ENCODE results near the gene TMX2.

TMX2 gene

DNA sequence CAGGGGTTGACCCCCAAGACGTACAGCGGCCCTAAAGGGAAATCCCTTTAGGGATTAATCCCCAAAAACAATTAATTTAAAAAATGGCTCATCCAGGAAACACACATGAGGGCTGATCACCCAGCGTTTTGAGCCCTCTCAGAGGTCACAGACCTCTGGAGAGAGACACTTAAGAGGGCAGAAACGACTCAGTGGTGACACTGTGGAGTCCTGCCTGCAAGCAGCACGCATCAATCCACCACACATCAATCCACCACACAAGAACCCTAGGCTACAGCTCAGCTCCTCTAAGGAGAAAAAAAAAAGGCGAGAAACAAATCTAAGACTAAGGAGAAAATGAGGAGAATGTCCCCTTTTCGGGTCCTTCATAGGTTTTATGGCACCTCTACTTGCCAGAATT lies 16.4 kb downstream of the TMX2 start:
- Histone ChIP-seq H3K9ac (ENCODE audit: low read length) (no peak overlapping the region), H3K9me3 (ENCODE audit: control insufficient read depth, low read length) (no peaks in the 10 kb centered on the region), H3K27me3 (ENCODE audit: control insufficient read depth in 1 of 2, insufficient read depth in 1 of 2, low read length in 2 of 2) (no peaks in the 10 kb centered on the region), H2AK5ac (ENCODE audit: low read length, severe bottlenecking) (no peak overlapping the region), H3K18ac (ENCODE audit: low read depth in 1 of 2, low read length in 2 of 2) (no peak overlapping the region), H3K4ac (ENCODE audit: low read depth in 1 of 2, low read length in 2 of 2) (no peak overlapping the region), H3K27ac (ENCODE audit: low read length, poor library complexity, severe bottlenecking) (no peak overlapping the region), H2AFZ (ENCODE audit: low read depth, low read length) (no peak overlapping the region), H4K8ac (ENCODE audit: low read length) (no peak overlapping the region), H3K14ac (ENCODE audit: low read length in 2 of 2) (no peak overlapping the region), H3K4me1 (ENCODE audit: control insufficient read depth, insufficient read depth, low read depth, low read length) (no peaks in the 10 kb centered on the region), H3K23ac (ENCODE audit: low read length in 2 of 2) (no peak overlapping the region), H2BK120ac (ENCODE audit: low read depth, low read length) (no peak overlapping the region), H3K79me1 (replicated peaks; ENCODE audit: low read length, poor library complexity, severe bottlenecking) (peaks cover 16% of the 10 kb centered on the region), H3K36me3 (ENCODE audit: control insufficient read depth in 1 of 2, insufficient read depth in 2 of 2, low read depth in 1 of 2, low read length in 2 of 2) (no peaks in the 10 kb centered on the region), H3K4me3 (ENCODE audit: insufficient read depth in 1 of 2, low read depth in 1 of 2, low read length in 2 of 2) (no peak overlapping the region), H3K4me2 (ENCODE audit: low read length, poor library complexity, severe bottlenecking) (no peak overlapping the region), H2BK12ac (ENCODE audit: low read length in 2 of 2) (no peak overlapping the region), H2BK15ac (ENCODE audit: low read depth, poor library complexity, severe bottlenecking) (no peak overlapping the region), H4K91ac (ENCODE audit: low read length) (no peak overlapping the region), H2BK5ac (ENCODE audit: low read depth, low read length, poor library complexity, severe bottlenecking) (no peak overlapping the region)
- WGBS = 54% methylated on average over 6 of the region's 7 CpGs
- no peak for DNase-seq

DNA sequence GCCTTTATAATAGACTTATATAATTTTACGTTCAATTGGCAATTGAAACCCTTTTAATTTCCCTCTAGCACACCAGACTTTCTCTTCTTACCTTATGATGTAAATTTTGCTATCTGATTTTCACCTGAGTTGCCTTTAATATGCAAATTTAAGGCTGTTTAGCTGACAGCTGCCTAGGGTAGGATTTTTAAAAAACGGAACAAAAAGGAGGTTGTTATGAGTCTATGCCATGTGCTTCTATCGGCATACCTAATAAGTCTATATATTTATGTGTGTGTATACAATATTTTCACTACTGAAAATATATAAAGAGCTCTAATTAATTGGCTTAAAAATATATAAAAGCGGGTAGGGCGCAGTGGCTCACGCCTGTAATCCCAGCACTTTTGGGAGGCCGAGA lies 17.1 kb downstream of the TMX2 start:
- no peak overlapping the region for H3K4me3 ChIP-seq (ENCODE audit: insufficient read depth in 1 of 2, low read depth in 1 of 2, low read length in 2 of 2)
- no peak overlapping the region for H3K9ac ChIP-seq (ENCODE audit: low read length)
- H3K79me1 ChIP-seq (replicated peaks; ENCODE audit: low read length, poor library complexity, severe bottlenecking) = peaks cover 16% of the 10 kb centered on the region
- no peaks in the 10 kb centered on the region for H3K27me3 ChIP-seq (ENCODE audit: control insufficient read depth in 1 of 2, insufficient read depth in 1 of 2, low read length in 2 of 2)
- no peak overlapping the region for H4K91ac ChIP-seq (ENCODE audit: low read length)
- H3K36me3 ChIP-seq (ENCODE audit: control insufficient read depth in 1 of 2, insufficient read depth in 2 of 2, low read depth in 1 of 2, low read length in 2 of 2) = peaks cover 0 to 3% of the 10 kb centered on the region in 2 experiments
- no peak overlapping the region for H4K8ac ChIP-seq (ENCODE audit: low read length)
- H3K4me2 ChIP-seq (ENCODE audit: low read length, poor library complexity, severe bottlenecking) = no peak overlapping the region
- no peaks in the 10 kb centered on the region for H3K4me1 ChIP-seq (ENCODE audit: control insufficient read depth, insufficient read depth, low read depth, low read length)
- H3K23ac ChIP-seq (ENCODE audit: low read length in 2 of 2) = no peak overlapping the region
- no peak for DNase-seq
- no peak overlapping the region for H3K18ac ChIP-seq (ENCODE audit: low read depth in 1 of 2, low read length in 2 of 2)
- no peak overlapping the region for H2AK5ac ChIP-seq (ENCODE audit: low read length, severe bottlenecking)
- H2BK120ac ChIP-seq (ENCODE audit: low read depth, low read length) = no peak overlapping the region
- WGBS = 98% methylated on average over 4 of the region's 7 CpGs
- H3K27ac ChIP-seq (ENCODE audit: low read length, poor library complexity, severe bottlenecking) = no peak overlapping the region
- no peak overlapping the region for H2BK15ac ChIP-seq (ENCODE audit: low read depth, poor library complexity, severe bottlenecking)
- no peaks in the 10 kb centered on the region for H3K9me3 ChIP-seq (ENCODE audit: control insufficient read depth, low read length)
- H2BK5ac ChIP-seq (ENCODE audit: low read depth, low read length, poor library complexity, severe bottlenecking) = no peak overlapping the region
- no peak overlapping the region for H2BK12ac ChIP-seq (ENCODE audit: low read length in 2 of 2)
- no peak overlapping the region for H3K14ac ChIP-seq (ENCODE audit: low read length in 2 of 2)
- H3K4ac ChIP-seq (ENCODE audit: low read depth in 1 of 2, low read length in 2 of 2) = no peak overlapping the region
- H2AFZ ChIP-seq (ENCODE audit: low read depth, low read length) = no peak overlapping the region

- Histone ChIP-seq H3K4ac (ENCODE audit: low read depth in 1 of 2, low read length in 2 of 2) (no peak overlapping the region), H2BK12ac (ENCODE audit: low read length in 2 of 2) (no peak overlapping the region), H3K27ac (ENCODE audit: low read length, poor library complexity, severe bottlenecking) (no peak overlapping the region), H3K9me3 (ENCODE audit: control insufficient read depth, low read length) (no peaks in the 10 kb centered on the region), H3K4me3 (ENCODE audit: insufficient read depth in 1 of 2, low read depth in 1 of 2, low read length in 2 of 2) (no peak overlapping the region), H3K79me1 (replicated peaks; ENCODE audit: low read length, poor library complexity, severe bottlenecking) (peaks cover 21% of the 10 kb centered on the region), H3K4me1 (ENCODE audit: control insufficient read depth, insufficient read depth, low read depth, low read length) (no peaks in the 10 kb centered on the region), H2AK5ac (ENCODE audit: low read length, severe bottlenecking) (no peak overlapping the region), H3K14ac (ENCODE audit: low read length in 2 of 2) (no peak overlapping the region), H3K18ac (ENCODE audit: low read depth in 1 of 2, low read length in 2 of 2) (no peak overlapping the region), H3K36me3 (ENCODE audit: control insufficient read depth in 1 of 2, insufficient read depth in 2 of 2, low read depth in 1 of 2, low read length in 2 of 2) (peaks cover 0 to 9% of the 10 kb centered on the region in 2 experiments), H2AFZ (ENCODE audit: low read depth, low read length) (no peak overlapping the region), H4K8ac (ENCODE audit: low read length) (no peak overlapping the region), H3K27me3 (ENCODE audit: control insufficient read depth in 1 of 2, insufficient read depth in 1 of 2, low read length in 2 of 2) (no peaks in the 10 kb centered on the region), H2BK120ac (ENCODE audit: low read depth, low read length) (no peak overlapping the region), H2BK5ac (ENCODE audit: low read depth, low read length, poor library complexity, severe bottlenecking) (no peak overlapping the region), H3K4me2 (ENCODE audit: low read length, poor library complexity, severe bottlenecking) (no peak overlapping the region), H3K9ac (ENCODE audit: low read length) (no peak overlapping the region), H3K23ac (ENCODE audit: low read length in 2 of 2) (no peak overlapping the region), H2BK15ac (ENCODE audit: low read depth, poor library complexity, severe bottlenecking) (no peak overlapping the region), H4K91ac (ENCODE audit: low read length) (no peak overlapping the region)
- DNase-seq = no peak
- no CpG with 5 or more reads among the region's 1 CpG for WGBS
These were observed 20.3 kb downstream of the TMX2 start for GRCh38 chr11:57732661-57733060.

GRCh38 chr11:57735619-57736298 lies 23.4 kb downstream of the TMX2 start:
- Histone ChIP-seq H2BK15ac (ENCODE audit: low read depth, poor library complexity, severe bottlenecking) (no peak overlapping the region), H3K4ac (ENCODE audit: low read depth in 1 of 2, low read length in 2 of 2) (no peak overlapping the region), H3K27me3 (ENCODE audit: control insufficient read depth in 1 of 2, insufficient read depth in 1 of 2, low read length in 2 of 2) (no peaks in the 10 kb centered on the region), H2BK12ac (ENCODE audit: low read length in 2 of 2) (no peak overlapping the region), H4K91ac (ENCODE audit: low read length) (no peak overlapping the region), H3K23ac (ENCODE audit: low read length in 2 of 2) (no peak overlapping the region), H3K36me3 (ENCODE audit: control insufficient read depth in 1 of 2, insufficient read depth in 2 of 2, low read depth in 1 of 2, low read length in 2 of 2) (peaks cover 10 to 36% of the 10 kb centered on the region in 2 experiments), H2BK120ac (ENCODE audit: low read depth, low read length) (no peak overlapping the region), H3K4me1 (ENCODE audit: control insufficient read depth, insufficient read depth, low read depth, low read length) (no peaks in the 10 kb centered on the region), H3K9me3 (ENCODE audit: control insufficient read depth, low read length) (no peaks in the 10 kb centered on the region), H3K14ac (ENCODE audit: low read length in 2 of 2) (no peak overlapping the region), H2AK5ac (ENCODE audit: low read length, severe bottlenecking) (no peak overlapping the region), H2BK5ac (ENCODE audit: low read depth, low read length, poor library complexity, severe bottlenecking) (no peak overlapping the region), H3K4me2 (ENCODE audit: low read length, poor library complexity, severe bottlenecking) (no peak overlapping the region), H3K79me1 (replicated peaks; ENCODE audit: low read length, poor library complexity, severe bottlenecking) (peaks cover 22% of the 10 kb centered on the region), H3K4me3 (ENCODE audit: insufficient read depth in 1 of 2, low read depth in 1 of 2, low read length in 2 of 2) (no peak overlapping the region), H3K9ac (ENCODE audit: low read length) (no peak overlapping the region), H2AFZ (ENCODE audit: low read depth, low read length) (no peak overlapping the region), H3K27ac (ENCODE audit: low read length, poor library complexity, severe bottlenecking) (no peak overlapping the region), H4K8ac (ENCODE audit: low read length) (no peak overlapping the region), H3K18ac (ENCODE audit: low read depth in 1 of 2, low read length in 2 of 2) (no peak overlapping the region)
- DNase-seq = no peak
- 85% methylated on average over 3 of the region's 3 CpGs for WGBS

All from mesenchymal stem cell (in vitro differentiated cells and primary cell).